ENCODE results near the gene CATSPER4. TPM values are rescaled to one million over a fixed set of nuclear protein-coding genes. Genes with fewer than 3 reads are reported as not detected.
A peak's percentile ranks its signal among the peaks of the same experiment; 100 is the strongest.
"Not testable (repeated sequence)": the region's sequence is repeated elsewhere in the genome, so short reads cannot be mapped to it uniquely, and the experiment has no call there.

Gene CATSPER4
- total RNA-seq, 1 experiment from 2014 or later, result not detected

DNA sequence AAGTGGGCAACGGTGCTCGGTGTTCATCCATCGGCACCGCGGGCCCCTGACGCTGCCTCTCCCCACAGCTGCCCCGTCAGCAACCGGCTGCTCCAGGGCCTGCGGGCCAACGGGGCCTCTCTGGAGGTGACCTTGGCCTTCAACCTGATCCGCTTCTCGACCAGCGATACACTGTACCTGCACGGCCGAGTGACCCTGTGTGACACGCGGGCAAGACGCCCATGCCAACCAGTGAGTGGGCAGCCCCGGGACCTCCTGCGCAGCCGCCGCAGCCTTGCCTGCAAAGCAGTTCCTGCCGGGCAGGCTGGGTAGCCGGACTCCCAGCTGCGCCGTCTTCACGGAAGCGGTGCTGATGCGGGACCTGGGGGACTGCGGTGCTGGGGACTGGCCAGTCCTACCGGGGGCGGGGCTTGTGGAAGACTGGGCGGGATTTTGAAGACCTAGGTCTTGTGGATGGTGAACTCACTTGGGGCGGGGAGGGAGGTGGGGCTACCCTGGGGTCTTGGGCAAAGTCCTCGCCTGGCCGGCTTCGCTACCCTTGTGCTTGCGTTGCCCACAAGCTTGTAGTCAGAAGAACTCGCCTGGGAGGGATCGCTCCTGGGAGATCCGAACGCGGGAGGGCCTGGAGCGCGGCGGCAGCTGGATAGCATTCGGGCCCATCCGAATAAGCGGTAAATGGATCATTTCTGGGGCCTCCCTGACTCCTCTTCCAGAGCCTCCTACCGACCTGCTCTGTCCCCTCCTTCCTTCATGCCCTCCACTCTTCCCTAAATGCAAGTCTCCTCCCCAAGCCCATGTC lies 34.8 kb downstream of the CATSPER4 start:
- in situ Hi-C loops (cut with HindIII; ENCODE audit: low pct_unique_long_range_greater_than_20kb, low sequenced_read_pairs), result no loop called here
- no peak for DNase-seq (ENCODE audit: low read depth)

DNA sequence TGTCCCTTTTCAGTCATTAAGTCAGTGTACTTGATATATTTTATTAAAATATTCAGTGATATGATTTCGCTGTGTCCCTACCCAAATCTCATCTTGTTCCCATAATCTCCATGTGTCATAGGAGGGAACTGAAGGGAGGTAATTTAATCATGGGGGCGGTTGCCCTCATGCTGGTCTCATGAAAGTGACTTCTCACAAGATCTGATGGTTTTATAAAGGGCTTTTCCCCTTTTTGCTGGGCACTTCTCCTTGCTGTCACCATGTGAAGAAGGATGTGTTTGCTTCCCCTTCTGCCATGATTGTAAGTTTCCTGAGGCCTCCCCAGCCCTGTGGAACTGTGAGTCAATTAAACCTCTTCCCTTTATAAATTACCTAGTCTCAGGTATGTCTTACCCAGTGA lies 40.3 kb downstream of the CATSPER4 start:
- not testable (repeated sequence) for DNase-seq (ENCODE audit: low read depth)
- in situ Hi-C loops (cut with HindIII; ENCODE audit: low pct_unique_long_range_greater_than_20kb, low sequenced_read_pairs), result loop anchor here (10.0 kb wide), 1 partner anchor 126 kb away; no protein-coding TSS in a partner anchor

DNA sequence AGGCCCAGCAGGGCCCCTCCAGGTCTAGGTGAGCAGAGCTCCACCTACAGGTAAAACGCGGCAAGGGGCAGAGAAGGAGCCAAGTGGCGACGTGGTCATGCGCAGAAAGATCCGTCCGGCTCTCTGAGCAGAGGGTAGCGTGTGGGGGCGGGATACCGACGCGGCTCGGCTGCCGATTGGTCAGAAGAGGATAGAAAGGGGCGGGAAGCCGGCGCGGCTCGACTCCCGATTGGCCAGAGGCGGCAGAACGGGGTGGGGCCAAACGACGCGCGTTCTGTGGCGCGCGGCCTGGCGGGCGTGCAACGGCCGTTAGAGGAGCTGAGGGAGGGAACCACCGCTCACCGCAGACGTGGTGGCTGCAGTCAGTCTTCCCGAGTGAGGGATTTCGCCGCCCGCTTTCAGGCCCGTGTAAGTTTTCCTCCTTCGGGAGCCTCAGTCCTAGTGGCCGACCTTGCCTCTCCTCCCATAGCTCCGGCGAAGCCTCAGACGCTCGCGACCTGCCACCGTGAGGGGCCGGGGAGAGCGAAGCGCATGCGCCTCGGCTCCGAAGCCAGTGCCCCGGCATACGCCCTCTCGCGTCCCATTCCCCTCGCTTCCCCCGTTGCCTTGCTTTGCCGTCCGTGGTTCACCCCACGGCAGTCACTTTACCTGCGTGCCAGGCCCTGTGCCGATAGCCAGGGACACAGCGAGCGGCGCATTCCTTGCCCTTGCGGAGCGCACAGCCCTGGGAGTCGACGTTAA lies 43.7 kb downstream of the CATSPER4 start, which contains the start of gene CEP85:
Gene CEP85 (plus strand): TSS at position 298 of the 741 bp plus-strand sequence. CDS start 5,584 bp downstream, outside the sequence.
- DNase-seq (ENCODE audit: low read depth), result peak; percentile 98
- in situ Hi-C loops (cut with HindIII; ENCODE audit: low pct_unique_long_range_greater_than_20kb, low sequenced_read_pairs), result loop anchor here (10.0 kb wide), 1 partner anchor 129 kb away; no protein-coding TSS in a partner anchor

DNA sequence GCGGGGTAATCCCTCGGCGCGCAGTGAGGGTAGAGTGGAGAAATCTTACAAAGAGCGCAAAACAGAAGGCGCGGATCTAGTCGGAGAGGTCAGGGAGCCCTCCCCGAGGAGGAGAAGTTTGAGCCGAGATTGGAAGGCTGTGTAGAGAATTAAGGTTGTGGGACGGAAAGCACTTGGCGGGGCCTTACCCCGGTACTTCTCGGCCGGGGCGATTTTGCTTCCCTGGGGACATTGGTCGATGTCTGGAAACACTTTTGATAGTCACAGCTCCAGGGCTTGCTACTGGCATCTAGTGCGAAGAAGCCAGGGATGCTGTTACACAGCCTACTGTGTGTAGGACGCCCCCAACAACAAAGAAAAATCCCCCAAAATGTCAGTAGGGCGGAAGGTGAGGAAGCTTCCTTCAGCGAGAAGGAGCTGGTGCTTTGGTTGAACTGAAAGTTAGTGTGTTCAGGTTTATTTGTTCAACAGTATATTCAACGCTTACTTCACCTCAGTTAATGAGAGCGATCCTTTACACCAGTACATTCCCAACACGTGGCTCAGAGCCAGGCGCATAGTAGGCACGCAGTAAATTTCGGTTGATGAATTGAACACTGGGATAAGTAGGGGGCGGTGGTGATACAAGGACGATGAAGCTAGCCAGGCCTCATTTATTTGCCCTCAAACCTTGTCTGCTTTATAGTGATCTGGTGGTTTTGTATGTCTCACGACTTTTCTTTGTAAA lies 44.4 kb downstream of the CATSPER4 start:
- in situ Hi-C loops (cut with HindIII; ENCODE audit: low pct_unique_long_range_greater_than_20kb, low sequenced_read_pairs), result loop anchor here (10.0 kb wide), 1 partner anchor 130 kb away; no protein-coding TSS in a partner anchor
- peak; percentile 46 for DNase-seq (ENCODE audit: low read depth)

DNA sequence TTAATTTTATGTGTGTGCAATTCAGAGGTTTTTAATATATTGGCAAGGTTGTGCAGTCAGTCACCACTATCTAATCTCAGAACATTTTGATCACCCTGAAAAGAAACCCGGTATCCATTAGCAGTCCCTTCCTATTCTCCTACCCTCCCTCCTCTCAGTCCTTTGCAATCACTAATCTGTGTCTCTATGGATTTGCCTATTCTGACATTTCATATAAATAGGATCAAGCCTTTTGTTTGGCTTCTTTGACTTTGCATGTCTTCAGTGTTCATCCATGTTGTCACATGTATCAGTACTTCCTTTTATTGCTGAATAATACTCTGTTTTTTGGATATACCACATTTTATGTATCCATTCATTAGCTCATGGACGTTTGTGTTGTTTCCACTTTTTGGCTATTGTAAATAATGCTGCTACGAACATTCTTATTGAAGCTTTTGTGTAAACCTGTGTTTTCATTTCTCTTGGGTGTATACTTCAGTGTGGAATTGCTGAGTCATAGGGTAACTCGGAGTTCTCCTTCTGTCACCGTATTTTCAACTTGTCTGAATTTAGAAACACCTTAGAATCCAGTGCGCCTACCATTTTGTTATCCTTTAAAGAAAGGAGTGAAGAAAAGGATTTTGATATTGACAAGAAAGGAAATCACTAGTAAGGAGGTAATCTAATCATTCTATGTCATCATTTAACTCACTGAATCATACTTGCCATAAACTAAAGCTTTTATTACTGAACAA lies 47.0 kb downstream of the CATSPER4 start:
- DNase-seq (ENCODE audit: low read depth), result peak; percentile 56
- in situ Hi-C loops (cut with HindIII; ENCODE audit: low pct_unique_long_range_greater_than_20kb, low sequenced_read_pairs), result loop anchor here (10.0 kb wide), 1 partner anchor 133 kb away; no protein-coding TSS in a partner anchor

DNA sequence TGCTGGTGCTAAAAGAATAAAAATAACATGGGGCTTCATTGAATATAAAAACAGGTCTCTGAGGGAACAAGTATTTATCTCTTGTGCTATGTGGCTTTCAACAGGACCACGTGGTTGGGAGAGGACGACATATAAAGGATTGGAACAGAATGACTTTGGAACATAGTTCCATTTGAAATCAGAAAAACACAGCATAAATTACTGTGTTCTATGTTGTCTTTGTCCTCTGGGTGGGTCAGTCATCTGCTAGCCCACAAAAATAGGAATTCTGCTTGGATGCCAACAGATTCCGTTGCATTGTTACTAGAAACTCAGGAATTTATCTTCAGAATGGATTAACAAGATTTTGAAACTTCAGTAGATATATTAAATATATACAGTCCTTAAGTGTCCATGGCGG lies 49.5 kb downstream of the CATSPER4 start:
- in situ Hi-C loops (cut with HindIII; ENCODE audit: low pct_unique_long_range_greater_than_20kb, low sequenced_read_pairs), result loop anchor here (10.0 kb wide), 1 partner anchor 135 kb away; no protein-coding TSS in a partner anchor
- peak; percentile 34 for DNase-seq (ENCODE audit: low read depth)

Other genes starting within 250 kb of the CATSPER4 start
- gene PAFAH2, start 192.5 kb upstream of the CATSPER4 start, total RNA-seq (2014; rRNA removed; shearing (Covaris generic); ENCODE audit: low replicate concordance), result 11.8 and 16.6 TPM in 2 replicates
- not detected in 2 replicates for gene EXTL1, start 168.8 kb upstream of the CATSPER4 start, total RNA-seq (2014; rRNA removed; shearing (Covaris generic); ENCODE audit: low replicate concordance)
- gene SLC30A2, start 144.5 kb upstream of the CATSPER4 start, total RNA-seq (2014; rRNA removed; shearing (Covaris generic); ENCODE audit: low replicate concordance), result not detected in 2 replicates
- not detected in 2 replicates for gene TRIM63, start 123.0 kb upstream of the CATSPER4 start, total RNA-seq (2014; rRNA removed; shearing (Covaris generic); ENCODE audit: low replicate concordance)
- 5.7 and 8.4 TPM in 2 replicates for gene PDIK1L, start 78.8 kb upstream of the CATSPER4 start, total RNA-seq (2014; rRNA removed; shearing (Covaris generic); ENCODE audit: low replicate concordance)
- gene FAM110D, start 31.5 kb upstream of the CATSPER4 start, total RNA-seq (2014; rRNA removed; shearing (Covaris generic); ENCODE audit: low replicate concordance), result 0.14 TPM in 1 of 2 replicates, not detected in the other
- not detected in 2 replicates for gene C1orf232, start 21.6 kb upstream of the CATSPER4 start, total RNA-seq (2014; rRNA removed; shearing (Covaris generic); ENCODE audit: low replicate concordance)
- 49.8 and 92.3 TPM in 2 replicates for gene ZNF593, start 20.7 kb upstream of the CATSPER4 start, total RNA-seq (2014; rRNA removed; shearing (Covaris generic); ENCODE audit: low replicate concordance)
- not detected in 2 replicates for gene ZNF593OS, start 18.8 kb upstream of the CATSPER4 start, total RNA-seq (2014; rRNA removed; shearing (Covaris generic); ENCODE audit: low replicate concordance)
- not detected in 2 replicates for gene CNKSR1, start 13.1 kb upstream of the CATSPER4 start, total RNA-seq (2014; rRNA removed; shearing (Covaris generic); ENCODE audit: low replicate concordance)
- gene CEP85, start 43.6 kb downstream of the CATSPER4 start, total RNA-seq (2014; rRNA removed; shearing (Covaris generic); ENCODE audit: low replicate concordance), result 16.7 and 20.8 TPM in 2 replicates
- 7.4 and 12.5 TPM in 2 replicates for gene SH3BGRL3, start 89.5 kb downstream of the CATSPER4 start, total RNA-seq (2014; rRNA removed; shearing (Covaris generic); ENCODE audit: low replicate concordance)
- gene UBXN11, start 116.0 kb downstream of the CATSPER4 start, total RNA-seq (2014; rRNA removed; shearing (Covaris generic); ENCODE audit: low replicate concordance), result 4.2 and 12.1 TPM in 2 replicates
- not detected in 2 replicates for gene CD52, start 127.4 kb downstream of the CATSPER4 start, total RNA-seq (2014; rRNA removed; shearing (Covaris generic); ENCODE audit: low replicate concordance)
- 13.2 TPM in 1 of 2 replicates, not detected in the other for gene CRYBG2, start 163.5 kb downstream of the CATSPER4 start, total RNA-seq (2014; rRNA removed; shearing (Covaris generic); ENCODE audit: low replicate concordance)
- not detected in 2 replicates for gene ZNF683, start 182.1 kb downstream of the CATSPER4 start, total RNA-seq (2014; rRNA removed; shearing (Covaris generic); ENCODE audit: low replicate concordance)
- gene LIN28A, start 220.2 kb downstream of the CATSPER4 start, total RNA-seq (2014; rRNA removed; shearing (Covaris generic); ENCODE audit: low replicate concordance), result not detected in 2 replicates
- gene DHDDS, start 241.7 kb downstream of the CATSPER4 start, total RNA-seq (2014; rRNA removed; shearing (Covaris generic); ENCODE audit: low replicate concordance), result 37.7 and 47.0 TPM in 2 replicates